Stimulated activated CD8-positive, alpha-beta memory T cell treated with anti-CD3 and anti-CD28 coated beads, Interleukin-2, amount 100 ng/mL, for 48 hours (primary cell): ENCODE data around the gene C1QTNF9.
"Not testable (repeated sequence)": the region's sequence is repeated elsewhere in the genome, so short reads cannot be mapped to it uniquely, and the experiment has no call there.

Source experiments
- DNase-seq, 2 donors: peaks; one replicate each; pipeline ENCODE4 v3.0.0-alpha.2; 2020; ENCODE audit warnings: low read depth in 2 of 2

The C1QTNF9 gene

GRCh38 chr13:24361113-24361512, 51.7 kb downstream of the C1QTNF9 start:
- no peak for DNase-seq

GRCh38 chr13:24361852-24362366, 52.5 kb downstream of the C1QTNF9 start:
- DNase-seq, result no peak

DNA sequence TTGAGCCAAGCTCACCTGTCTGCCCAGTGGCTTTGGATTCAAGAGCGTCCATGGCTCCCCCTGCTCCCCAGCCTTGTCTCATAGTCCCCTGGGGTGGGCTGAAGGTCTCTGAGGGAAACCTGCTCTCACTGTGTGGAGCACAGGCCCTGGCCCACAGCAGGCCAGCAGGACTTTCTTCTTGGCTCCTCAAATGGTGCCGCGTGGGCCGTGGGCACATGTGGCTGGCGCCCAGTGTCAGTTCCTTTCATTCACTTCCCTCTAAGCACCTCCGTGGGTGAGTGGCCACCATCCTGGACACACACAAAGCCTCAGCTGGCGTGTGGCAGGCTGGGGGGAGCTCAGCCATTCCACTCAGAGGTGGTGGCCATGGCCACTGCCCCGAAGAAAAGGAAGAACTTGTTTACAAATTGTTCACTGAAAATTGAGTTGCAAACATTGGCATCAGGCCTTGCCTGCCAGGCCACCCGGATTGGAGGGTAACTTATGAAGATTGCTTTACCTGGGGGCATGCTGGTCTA, 53.1 kb downstream of the C1QTNF9 start:
- DNase-seq, result no peak

DNA sequence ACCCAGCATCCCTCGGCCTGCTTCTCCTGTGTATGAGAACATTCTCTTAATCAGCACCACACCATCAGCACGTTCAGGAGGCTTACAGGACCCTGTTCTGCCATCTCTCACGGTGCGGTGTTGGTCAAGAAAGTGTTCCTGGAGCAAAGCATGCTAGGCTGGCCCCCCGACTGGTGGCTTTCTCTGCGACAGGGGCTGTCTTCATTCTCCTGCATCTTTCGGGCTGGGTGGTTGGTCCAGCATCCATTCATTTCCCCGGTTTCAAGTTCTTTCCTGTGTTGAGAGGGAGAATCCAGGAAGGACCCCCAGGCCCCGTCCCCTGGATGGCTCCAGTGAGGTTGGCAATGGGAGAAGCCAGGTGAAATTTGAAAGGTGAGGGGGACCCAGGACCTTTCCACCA, 55.8 kb downstream of the C1QTNF9 start:
- DNase-seq, result no peak

- not testable (repeated sequence) for DNase-seq
Measured at GRCh38 chr13:24366315-24366714, 56.9 kb downstream of the C1QTNF9 start.

- DNase-seq, result not testable (repeated sequence)
Measured at GRCh38 chr13:24371273-24371672, 61.9 kb downstream of the C1QTNF9 start.
